Stimulated activated CD8-positive, alpha-beta memory T cell treated with anti-CD3 and anti-CD28 coated beads, Interleukin-4, amount 100 ng/mL, for 1 hour (primary cell): ENCODE data around the gene LRP5.
"Not testable (repeated sequence)": the region's sequence is repeated elsewhere in the genome, so short reads cannot be mapped to it uniquely, and the experiment has no call there.

Experiments
- DNase-seq, 2 donors: peaks; one replicate each; pipeline ENCODE4 v3.0.0-alpha.2; 2020; ENCODE audit warnings: low read depth in 2 of 2, low spot score in 1 of 2

Gene LRP5

DNA sequence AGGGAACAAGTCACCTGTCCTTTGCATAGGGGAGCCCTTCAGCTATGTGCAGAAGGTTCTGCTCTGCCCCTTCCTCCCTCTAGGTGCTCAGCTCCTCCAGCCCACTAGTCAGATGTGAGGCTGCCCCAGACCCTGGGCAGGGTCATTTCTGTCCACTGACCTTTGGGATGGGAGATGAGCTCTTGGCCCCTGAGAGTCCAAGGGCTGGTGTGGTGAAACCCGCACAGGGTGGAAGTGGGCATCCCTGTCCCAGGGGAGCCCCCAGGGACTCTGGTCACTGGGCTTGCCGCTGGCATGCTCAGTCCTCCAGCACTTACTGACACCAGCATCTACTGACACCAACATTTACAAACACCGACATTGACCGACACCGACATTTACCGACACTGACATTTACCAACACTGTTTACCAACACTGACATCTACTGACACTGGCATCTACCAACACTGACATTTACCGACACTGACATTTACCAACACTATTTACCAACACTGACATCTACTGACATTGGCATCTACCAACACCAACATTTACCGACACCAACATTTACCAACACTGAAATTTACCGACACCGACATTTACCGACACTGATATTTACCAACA, 76.3 kb downstream of the LRP5 start:
- DNase-seq: no peak

DNA sequence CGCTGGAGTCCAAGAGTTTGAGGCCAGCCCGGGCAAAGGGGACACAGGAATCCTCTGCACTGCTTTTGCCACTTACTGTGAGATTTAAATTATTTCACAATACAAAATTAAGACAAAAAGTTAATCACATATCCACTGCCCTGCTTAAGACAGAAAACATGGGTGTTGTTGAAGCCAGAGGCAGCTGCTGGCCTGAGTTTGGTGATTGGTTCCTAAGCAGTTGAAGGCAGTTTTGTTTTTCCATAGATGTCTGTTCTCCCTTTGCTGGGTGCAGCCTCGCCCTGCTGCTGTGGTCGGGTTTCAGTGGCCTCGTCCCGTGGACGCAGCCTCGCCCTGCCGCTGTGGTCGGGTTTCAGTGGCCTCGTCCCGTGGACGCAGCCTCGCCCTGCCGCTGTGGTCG, 77.9 kb downstream of the LRP5 start:
- no peak for DNase-seq

DNA sequence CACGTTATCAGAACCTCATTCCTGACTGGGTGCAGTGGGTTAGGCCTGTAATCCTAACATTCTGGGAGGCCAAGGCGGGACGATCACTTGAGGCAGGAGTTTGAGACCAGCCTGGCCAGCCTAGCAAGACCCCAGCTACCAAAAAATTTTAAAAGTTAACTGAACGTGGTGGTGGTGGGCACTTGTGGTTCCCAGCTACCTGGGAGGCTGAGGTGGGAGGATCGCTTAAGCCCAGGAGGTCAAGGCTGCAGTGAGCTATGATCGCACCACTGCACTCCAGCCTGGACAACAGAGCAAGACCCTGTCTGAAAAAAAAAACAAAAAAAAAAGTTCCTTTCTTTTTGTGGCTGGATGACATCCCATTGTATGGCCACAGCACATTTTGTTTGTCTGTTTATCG, 80.4 kb downstream of the LRP5 start:
- no peak for DNase-seq

DNA sequence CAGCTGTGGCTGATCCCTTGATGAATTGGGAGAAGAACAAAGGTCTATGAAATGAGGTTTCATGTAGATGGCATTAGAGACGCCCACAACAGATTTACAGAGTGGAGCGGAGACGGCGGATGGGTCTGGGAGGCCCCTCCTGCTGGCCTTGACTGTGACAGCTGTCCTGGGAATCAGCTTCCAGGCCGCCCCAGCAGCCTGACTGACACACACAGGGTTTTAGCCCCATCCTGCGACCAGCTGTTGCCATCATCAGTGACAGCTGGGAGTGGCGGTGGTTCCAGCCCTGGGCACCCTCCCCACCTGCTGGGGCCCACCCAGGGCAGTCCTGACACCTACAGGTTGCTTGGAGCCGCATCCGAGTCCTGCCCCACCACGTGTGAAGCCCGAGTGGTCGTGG, 84.1 kb downstream of the LRP5 start:
- DNase-seq: no peak

DNA sequence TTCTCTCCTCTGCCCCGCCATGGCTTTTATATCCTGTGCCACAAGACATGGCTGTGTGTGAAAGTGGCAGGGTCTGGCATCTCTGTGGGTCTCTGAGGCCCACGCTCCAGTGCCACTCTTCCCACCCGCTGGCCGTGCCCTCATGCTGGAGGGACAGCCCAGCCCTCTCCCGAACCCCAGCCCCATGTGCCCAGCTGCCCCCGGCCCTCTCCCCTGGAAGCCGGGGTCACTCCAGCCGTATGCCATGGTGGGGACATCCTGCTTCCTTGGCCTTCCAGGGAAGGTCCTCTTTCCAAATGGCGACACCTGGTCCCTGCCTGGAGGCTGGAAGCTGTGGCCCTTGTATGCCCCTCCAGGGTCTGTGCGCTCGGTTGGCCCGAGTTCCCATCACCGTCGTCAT, 84.9 kb downstream of the LRP5 start:
- DNase-seq: no peak

DNA sequence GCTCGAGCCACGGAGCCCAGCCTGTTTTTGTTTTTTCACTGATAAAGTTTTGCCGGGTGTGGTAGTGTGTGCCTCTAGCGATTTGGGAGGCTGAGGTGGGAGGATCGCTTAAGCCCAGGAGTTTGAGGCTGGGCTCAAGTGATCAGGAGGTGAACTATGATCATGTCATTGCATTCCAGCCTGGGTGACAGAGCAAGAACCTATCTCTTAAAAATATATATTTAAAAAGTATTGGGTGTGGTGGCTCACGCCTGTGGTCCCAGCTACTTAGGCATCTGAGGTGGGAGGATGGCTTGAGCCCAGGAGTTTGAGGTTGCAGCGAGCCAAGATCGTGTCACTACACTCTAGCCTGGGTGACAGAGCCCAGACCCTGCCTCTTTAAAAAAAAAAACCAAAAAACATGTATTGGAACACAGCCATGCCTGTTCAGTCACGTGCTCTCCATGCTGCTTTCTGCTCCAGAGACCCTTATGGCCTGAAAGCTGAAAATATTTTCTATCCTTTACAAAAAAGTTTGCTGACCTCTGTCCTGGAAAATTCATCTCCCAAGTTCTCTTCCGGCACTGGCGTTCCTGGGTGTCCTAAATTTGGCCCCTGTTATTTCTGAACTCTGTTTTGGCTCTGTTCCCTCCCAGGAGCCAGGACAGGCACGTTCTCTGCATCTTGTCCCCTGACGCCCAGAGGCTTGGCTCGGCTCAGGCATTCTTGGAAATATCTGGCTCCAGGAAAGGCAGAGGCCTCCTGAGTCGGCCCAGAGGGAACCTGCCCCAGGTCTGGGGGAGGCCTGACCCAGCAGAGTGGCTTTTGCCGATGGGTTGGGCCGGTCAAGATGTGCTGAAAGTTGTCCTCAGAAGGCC, 86.8 kb downstream of the LRP5 start:
- DNase-seq: no peak

DNA sequence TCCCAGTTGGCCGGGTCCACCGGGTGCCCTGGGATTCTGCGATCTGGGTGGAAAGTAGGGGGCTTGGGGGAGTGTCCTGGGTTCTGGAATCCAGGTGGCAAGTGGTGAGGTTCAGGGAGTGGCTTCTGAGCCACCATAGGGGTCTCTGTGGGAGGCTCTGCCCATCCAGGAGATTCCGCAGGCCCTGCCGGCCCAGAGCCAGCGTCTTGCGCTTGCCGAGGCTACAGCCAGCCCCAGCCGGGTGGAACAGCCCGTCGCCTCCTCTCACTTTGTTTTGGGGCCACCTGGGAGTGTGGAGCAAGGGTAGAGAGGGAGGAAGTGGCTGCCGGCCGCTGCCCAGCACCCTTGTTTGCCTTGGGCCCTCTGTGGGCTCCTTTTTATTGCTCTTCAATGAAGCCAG, 87.5 kb downstream of the LRP5 start:
- DNase-seq: no peak

DNA sequence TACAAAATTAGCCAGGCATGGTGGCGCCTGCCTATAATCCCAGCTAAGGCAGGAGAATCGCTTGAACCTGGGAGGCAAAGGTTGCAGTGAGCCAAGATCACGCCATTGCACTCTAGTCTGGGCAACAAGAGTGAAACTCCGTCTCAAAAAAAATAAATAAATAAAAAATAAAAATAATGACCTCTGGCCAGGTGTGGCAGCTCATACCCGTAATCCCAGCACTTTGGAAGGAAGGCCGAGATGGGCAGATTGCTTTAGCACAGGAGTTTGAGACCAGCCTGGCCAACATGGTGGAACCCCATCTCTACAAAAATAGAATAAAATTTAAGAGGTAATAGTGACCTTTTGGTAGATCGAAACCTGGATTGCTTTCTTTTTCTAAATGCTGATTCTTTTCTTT, 88.2 kb downstream of the LRP5 start:
- DNase-seq: not testable (repeated sequence)

DNA sequence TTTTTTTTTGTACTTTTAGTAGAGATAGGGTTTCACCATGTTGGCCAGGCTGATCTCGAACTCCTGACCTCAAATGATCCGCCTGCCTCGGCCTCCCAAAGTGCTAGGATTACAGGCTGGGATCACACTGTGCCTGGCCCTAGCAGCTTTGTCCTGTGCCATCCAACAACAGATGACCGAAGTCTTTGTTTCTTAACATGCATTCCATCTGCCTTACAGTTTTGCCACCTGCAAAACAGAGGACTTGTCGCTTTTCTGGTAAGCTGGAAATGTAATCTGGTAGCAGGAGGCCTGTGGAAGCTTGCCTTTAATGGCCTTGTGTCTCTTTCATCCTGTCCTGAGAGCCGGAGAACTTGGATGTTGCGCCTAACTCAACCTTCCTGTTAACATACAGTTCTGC, 89.5 kb downstream of the LRP5 start:
- DNase-seq: no peak

DNA sequence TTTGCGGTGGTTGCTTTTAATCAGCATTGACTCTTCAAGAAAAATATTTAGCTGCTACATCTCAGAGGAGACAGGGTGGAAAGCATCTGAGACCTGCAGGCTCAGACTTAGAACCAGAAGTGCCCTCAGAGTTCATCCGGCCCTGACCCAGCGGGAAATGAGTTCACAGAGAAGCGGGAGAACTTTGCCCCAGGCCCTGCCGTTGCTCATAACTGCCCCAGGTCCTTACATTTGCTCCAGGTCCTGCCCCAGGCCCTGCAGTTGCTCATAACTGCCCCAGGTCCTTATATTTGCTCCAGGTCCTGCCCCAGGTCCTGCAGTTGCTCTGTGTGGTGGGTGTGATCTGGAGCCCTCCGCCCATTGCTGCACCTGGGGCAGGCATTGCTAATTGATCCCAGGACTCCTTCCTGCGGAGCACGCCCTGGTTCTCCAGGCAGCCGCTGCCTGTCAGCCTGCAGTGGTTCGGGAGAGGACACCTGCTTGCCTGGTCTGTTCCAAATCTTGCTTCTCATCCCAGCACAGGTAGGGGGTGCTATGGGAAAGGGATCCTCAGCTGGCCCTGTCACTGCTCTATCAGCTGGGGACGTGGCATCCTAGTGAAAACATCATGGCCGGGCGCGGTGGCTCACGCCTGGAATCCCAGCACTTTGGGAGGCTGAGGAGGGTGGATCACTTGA, 90.1 kb downstream of the LRP5 start:
- DNase-seq: no peak

DNA sequence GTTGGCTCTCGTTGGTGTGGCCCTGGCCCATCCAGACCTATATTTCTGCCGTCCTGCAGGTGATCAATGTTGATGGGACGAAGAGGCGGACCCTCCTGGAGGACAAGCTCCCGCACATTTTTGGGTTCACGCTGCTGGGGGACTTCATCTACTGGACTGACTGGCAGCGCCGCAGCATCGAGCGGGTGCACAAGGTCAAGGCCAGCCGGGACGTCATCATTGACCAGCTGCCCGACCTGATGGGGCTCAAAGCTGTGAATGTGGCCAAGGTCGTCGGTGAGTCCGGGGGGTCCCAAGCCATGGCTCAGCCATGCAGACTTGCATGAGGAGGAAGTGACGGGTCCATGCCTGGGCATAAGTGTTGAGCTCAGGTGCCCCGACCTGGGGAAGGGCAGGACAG, 91.0 kb downstream of the LRP5 start:
- no peak for DNase-seq

DNA sequence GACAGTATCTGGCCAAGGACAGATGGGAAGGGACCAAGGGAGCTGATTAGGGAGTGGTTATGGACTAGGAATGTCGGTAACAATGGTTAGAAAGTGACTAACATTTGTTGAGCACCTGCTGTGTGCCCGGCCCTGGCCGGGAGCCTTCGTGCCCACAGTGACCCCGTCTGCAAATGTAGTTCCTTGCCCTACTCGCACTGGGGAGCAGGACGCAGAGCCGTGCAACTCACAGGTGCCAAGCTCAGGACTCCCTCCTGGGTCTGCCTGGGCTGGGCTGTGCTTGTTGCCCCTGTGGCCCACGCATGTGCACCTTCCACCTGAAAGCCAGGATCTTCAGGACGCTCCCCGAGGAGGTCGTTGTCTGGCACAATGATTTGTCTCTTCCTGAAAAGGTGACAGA, 91.4 kb downstream of the LRP5 start:
- DNase-seq: no peak

DNA sequence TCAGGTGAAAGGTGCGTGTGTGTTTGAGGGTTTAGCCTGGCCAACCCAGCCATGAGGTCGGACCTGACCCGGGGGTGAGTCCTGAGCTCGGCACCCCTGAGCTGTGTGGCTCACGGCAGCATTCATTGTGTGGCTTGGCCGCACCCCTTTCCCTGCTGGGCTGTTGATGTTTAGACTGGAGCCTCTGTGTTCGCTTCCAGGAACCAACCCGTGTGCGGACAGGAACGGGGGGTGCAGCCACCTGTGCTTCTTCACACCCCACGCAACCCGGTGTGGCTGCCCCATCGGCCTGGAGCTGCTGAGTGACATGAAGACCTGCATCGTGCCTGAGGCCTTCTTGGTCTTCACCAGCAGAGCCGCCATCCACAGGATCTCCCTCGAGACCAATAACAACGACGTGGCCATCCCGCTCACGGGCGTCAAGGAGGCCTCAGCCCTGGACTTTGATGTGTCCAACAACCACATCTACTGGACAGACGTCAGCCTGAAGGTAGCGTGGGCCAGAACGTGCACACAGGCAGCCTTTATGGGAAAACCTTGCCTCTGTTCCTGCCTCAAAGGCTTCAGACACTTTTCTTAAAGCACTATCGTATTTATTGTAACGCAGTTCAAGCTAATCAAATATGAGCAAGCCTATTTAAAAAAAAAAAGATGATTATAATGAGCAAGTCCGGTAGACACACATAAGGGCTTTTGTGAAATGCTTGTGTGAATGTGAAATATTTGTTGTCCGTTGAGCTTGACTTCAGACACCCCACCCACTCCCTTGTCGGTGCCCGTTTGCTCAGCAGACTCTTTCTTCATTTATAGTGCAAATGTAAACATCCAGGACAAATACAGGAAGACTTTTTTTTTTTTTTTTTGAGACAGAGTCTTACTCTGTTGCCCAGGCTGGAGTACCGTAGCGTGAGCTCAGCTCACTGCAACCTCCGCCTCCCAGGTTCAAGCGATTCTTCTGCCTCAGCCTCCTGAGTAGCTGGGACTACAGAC, 94.2 kb downstream of the LRP5 start:
- no peak for DNase-seq

DNA sequence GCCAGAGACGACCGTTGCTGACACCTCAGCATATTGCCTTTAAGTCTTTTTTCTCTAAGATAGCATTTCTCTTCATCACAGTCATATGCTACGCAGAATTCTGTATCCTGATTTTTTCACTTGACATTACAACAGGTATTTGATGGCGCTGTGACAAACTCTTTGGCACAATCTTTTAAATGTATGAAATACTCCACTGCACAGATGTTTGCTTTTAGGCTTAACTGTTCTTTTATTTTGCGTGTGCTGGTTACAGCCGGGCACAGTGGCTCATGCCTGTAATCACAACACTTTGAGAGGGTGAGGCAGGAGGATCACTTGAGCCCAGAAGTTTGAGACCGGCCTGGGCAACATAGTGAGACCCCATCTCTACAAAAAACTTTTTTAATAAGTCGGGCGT, 96.1 kb downstream of the LRP5 start:
- DNase-seq: no peak

DNA sequence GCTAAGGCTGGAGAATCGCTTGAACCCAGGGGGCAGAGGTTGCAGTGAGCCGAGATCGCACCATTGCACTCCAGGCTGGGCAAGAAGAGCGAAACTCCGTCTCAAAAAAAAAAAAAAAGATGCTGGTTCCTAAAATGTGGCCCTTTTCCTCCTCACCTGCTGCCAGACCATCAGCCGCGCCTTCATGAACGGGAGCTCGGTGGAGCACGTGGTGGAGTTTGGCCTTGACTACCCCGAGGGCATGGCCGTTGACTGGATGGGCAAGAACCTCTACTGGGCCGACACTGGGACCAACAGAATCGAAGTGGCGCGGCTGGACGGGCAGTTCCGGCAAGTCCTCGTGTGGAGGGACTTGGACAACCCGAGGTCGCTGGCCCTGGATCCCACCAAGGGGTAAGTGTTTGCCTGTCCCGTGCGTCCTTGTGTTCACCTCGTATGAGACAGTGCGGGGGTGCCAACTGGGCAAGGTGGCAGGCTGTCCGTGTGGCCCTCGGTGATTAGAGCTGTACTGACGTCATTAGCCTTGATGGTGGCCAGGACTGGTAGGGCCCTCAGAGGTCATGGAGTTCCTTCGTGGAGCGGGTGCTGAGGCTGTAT, 97.5 kb downstream of the LRP5 start:
- DNase-seq: no peak

DNA sequence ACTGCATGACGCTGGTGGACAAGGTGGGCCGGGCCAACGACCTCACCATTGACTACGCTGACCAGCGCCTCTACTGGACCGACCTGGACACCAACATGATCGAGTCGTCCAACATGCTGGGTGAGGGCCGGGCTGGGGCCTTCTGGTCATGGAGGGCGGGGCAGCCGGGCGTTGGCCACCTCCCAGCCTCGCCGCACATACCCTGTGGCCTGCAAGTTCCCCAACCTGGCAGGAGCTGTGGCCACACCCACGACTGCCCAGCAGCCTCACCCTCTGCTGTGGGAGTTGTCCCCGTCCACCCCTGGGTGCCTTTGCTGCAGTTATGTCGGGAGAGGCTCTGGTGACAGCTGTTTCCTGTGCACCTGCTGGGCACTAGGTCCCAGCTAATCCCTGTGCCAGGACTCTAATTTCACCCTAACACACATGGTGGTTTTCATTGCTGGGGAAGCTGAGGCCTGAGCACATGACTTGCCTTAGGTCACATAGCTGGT, 99.2 kb downstream of the LRP5 start:
- no peak for DNase-seq

DNA sequence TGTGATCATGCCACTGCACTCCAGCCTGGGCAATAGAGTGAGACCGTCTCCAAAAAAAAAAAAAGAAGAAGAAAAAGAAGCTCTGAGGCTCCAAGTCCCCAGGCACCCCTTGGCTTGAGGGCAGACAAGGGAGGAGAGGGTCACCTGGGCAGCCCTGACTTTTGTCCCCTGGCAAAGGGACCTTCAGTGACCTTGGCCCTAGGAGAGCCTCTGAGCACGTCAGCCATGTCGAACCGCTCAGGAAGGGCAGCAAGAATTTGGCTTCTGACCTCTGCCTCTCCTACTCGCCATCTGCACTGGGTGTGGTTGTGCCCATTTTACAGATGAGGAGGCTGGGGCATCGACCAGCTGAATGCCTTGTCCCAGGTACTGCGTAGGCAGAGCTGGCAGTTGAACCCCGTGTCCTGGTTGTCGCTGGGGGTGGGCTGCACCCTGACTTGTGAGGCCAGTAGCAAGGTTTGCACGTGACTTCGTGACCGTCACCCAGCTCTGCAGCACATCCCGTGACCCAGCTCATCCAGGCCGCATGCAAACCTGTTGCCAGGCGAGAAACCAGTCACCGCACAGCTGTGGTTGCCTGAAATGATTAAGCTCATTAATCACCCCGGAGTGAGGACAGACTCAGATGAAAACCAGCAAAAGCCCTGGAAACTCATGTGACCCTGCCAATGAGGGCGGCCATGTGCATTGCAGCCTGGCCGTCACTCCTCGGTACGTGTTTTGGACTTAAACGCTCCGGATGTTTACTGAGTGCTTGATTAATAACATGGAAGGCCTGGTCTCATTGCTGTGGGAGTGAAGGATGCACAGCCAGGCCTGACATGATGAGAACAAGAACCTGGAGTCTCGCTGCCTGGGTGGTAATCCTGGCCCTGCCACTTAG, 100.4 kb downstream of the LRP5 start:
- no peak for DNase-seq

DNA sequence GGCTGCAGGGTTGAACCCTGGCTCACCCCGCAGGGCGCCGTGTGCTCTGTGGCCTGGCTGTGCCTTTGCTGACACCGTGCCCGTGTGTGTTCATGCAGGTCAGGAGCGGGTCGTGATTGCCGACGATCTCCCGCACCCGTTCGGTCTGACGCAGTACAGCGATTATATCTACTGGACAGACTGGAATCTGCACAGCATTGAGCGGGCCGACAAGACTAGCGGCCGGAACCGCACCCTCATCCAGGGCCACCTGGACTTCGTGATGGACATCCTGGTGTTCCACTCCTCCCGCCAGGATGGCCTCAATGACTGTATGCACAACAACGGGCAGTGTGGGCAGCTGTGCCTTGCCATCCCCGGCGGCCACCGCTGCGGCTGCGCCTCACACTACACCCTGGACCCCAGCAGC, 101.2 kb downstream of the LRP5 start:
- no peak for DNase-seq

DNA sequence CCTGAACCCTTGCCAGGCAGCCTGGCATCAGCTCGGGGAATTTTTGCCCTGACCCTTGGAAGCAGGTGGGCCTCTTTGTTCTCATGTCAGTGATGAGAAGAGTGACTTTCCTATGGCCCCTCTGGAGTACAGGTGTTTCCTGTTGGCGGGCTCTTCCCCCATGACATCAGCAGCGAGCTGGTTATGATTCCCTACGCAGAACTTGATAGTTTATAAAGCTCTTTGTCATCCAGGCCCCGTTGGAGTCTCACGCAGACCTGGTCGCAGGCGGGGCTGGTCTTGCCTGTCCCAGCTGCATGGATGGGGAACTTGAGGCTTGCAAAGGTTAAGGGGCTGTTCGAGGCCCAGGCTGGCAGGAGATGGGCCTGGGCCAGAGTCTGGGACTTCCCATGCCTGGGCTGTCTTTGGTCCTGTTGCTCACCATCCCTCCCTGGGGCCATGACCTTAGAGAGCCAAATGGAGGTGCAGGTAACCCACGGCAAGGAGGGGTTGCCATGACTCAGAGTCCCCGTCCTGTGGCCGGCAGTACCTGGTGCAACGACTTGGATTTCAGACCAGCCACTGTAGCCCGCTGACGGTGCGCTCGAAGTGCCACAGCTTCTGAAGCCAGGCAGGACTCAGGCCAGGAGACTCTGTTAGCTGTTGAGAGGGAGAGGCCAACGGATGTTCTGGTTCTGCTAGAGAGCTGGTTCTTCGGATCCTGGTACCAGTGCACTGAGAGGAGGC, 102.3 kb downstream of the LRP5 start:
- no peak for DNase-seq
